Astrocyte (in vitro differentiated cells and primary cell): ENCODE measurements around the gene FEV. TPM values are rescaled to one million over a fixed set of nuclear protein-coding genes. Genes with fewer than 3 reads are reported as not detected.

Experiments used
- DNase-seq: peaks from one replicate; pipeline ENCODE4 v3.0.0-alpha.2; 2010; ENCODE audit warnings: low read depth
- FAIRE-seq: peaks from 2 replicates; lab custom pipeline; 2011; peaks lifted over from hg19 to GRCh38; lab: Jason Lieb, UNC
- H2AFZ ChIP-seq: 2 replicates; pipeline ENCODE4 v1.6.0; 2012; ENCODE audit warnings: low read depth, low read length, inconsistent platforms
- H3K27ac ChIP-seq: 2 replicates; pipeline ENCODE4 v1.5.1; 2011; ENCODE audit warnings: low read depth, low read length, inconsistent platforms
- H3K27me3 ChIP-seq: 2 replicates; pipeline ENCODE4 v1.6.0; 2011; ENCODE audit warnings: low read length, inconsistent platforms; ENCODE audit not compliant: insufficient read depth
- H3K36me3 ChIP-seq: 2 replicates; pipeline ENCODE4 v1.5.1; 2011; ENCODE audit warnings: low read length, inconsistent platforms; ENCODE audit not compliant: insufficient read depth
- H3K4me1 ChIP-seq: 2 replicates; pipeline ENCODE4 v1.5.1; 2011; ENCODE audit warnings: low read length, inconsistent platforms; ENCODE audit not compliant: insufficient read depth
- H3K4me2 ChIP-seq: 2 replicates; pipeline ENCODE4 v1.6.0; 2012; ENCODE audit warnings: low read length, inconsistent platforms
- H3K4me3 ChIP-seq: 2 replicates; pipeline ENCODE4 v1.5.1; 2011; ENCODE audit warnings: low read depth, mild to moderate bottlenecking, low read length, inconsistent platforms; ENCODE audit not compliant: insufficient read depth
- H3K79me2 ChIP-seq: 2 replicates; pipeline ENCODE4 v1.6.0; 2012; ENCODE audit warnings: mild to moderate bottlenecking, low read length, inconsistent platforms; ENCODE audit not compliant: insufficient read depth
- H3K9ac ChIP-seq: 2 replicates; pipeline ENCODE4 v1.6.0; 2012; ENCODE audit warnings: mild to moderate bottlenecking, low read length, inconsistent platforms
- H3K9me3 ChIP-seq: 2 replicates; pipeline ENCODE4 v1.5.1; 2012; ENCODE audit warnings: low read depth, mild to moderate bottlenecking, low read length, inconsistent platforms; ENCODE audit not compliant: insufficient read depth
- H4K20me1 ChIP-seq: 2 replicates; pipeline ENCODE4 v1.6.0; 2012; ENCODE audit warnings: low read length, inconsistent platforms; ENCODE audit not compliant: insufficient read depth
- H3K27ac Mint-ChIP-seq: one replicate; pipeline ENCODE4 v1.8.0; 2021; ENCODE audit warnings: mild to moderate bottlenecking, mixed read lengths; ENCODE audit not compliant: unreplicated experiment
- H3K27me3 Mint-ChIP-seq: one replicate; pipeline ENCODE4 v1.8.0; 2021; ENCODE audit warnings: low read depth, mixed read lengths; ENCODE audit not compliant: unreplicated experiment
- H3K36me3 Mint-ChIP-seq: one replicate; pipeline ENCODE4 v1.8.0; 2021; ENCODE audit warnings: low read depth, mixed read lengths; ENCODE audit not compliant: unreplicated experiment
- H3K4me1 Mint-ChIP-seq: one replicate; pipeline ENCODE4 v1.8.0; 2021; ENCODE audit warnings: low read depth, mixed read lengths; ENCODE audit not compliant: unreplicated experiment
- H3K4me3 Mint-ChIP-seq: one replicate; pipeline ENCODE4 v1.8.0; 2021; ENCODE audit warnings: mild to moderate bottlenecking, moderate library complexity, mixed read lengths; ENCODE audit not compliant: unreplicated experiment
- H3K9me3 Mint-ChIP-seq: one replicate; pipeline ENCODE4 v1.8.0; 2021; ENCODE audit warnings: mild to moderate bottlenecking, mixed read lengths; ENCODE audit not compliant: unreplicated experiment
- CTCF ChIP-seq: IDR thresholded peaks from 2 replicates; pipeline ENCODE4 v1.5.1; 2011; ENCODE audit warnings: low read depth, mild to moderate bottlenecking, inconsistent platforms, low read length, moderate library complexity; ENCODE audit not compliant: insufficient read depth
- EZH2 ChIP-seq: IDR thresholded peaks from 2 replicates; pipeline ENCODE4 v1.6.1; 2012; ENCODE audit warnings: mild to moderate bottlenecking, low read length, inconsistent platforms; ENCODE audit not compliant: insufficient read depth
- total RNA-seq: library from RNA; stranded (reverse); gene quantifications from 2 replicates; pipeline ENCODE4 v1.2.1, GENCODE V29; 2021

FEV gene
- total RNA-seq, 1 donor from 2014 or later = not detected

GRCh38 chr2:218982586-218983262, 2.3 kb downstream of the FEV start:
- Histone ChIP-seq H3K9ac (no peak overlapping the region), H3K36me3 (no peaks in the 10 kb centered on the region), H3K9me3 (peaks cover 6% of the 10 kb centered on the region), H2AFZ (no peak overlapping the region), H3K27me3 (peaks cover 72% of the 10 kb centered on the region), H3K4me2 (no peak overlapping the region), H3K79me2 (no peaks in the 10 kb centered on the region), H4K20me1 (peaks cover 10% of the 10 kb centered on the region), H3K4me3 (no peak overlapping the region), H3K4me1 (no peaks in the 10 kb centered on the region), H3K27ac (no peak overlapping the region)
- TF ChIP-seq EZH2 (no peak), CTCF (no peak)
- Mint-ChIP-seq H3K4me3 (no peak overlapping the region), H3K27ac (no peak overlapping the region), H3K27me3 (peaks cover 77% of the 10 kb centered on the region), H3K36me3 (peaks cover 3% of the 10 kb centered on the region), H3K9me3 (no peaks in the 10 kb centered on the region), H3K4me1 (peaks cover 4% of the 10 kb centered on the region)
- FAIRE-seq = no peak
- DNase-seq = no peak

- FAIRE-seq (no peak), DNase-seq (peak; percentile 6)
- Mint-ChIP-seq H3K27ac (no peak overlapping the region), H3K36me3 (peaks cover 2% of the 10 kb centered on the region), H3K4me3 (no peak overlapping the region), H3K9me3 (no peaks in the 10 kb centered on the region), H3K4me1 (peaks cover 4% of the 10 kb centered on the region), H3K27me3 (peaks cover 77% of the 10 kb centered on the region)
- Histone ChIP-seq H4K20me1 (peaks cover 10% of the 10 kb centered on the region), H3K36me3 (no peaks in the 10 kb centered on the region), H3K9me3 (peaks cover 6% of the 10 kb centered on the region), H3K9ac (no peak overlapping the region), H3K79me2 (no peaks in the 10 kb centered on the region), H3K4me2 (peak overlapping the region; percentile 55), H3K4me1 (no peaks in the 10 kb centered on the region), H3K27ac (no peak overlapping the region), H3K4me3 (no peak overlapping the region), H3K27me3 (peaks cover 72% of the 10 kb centered on the region), H2AFZ (no peak overlapping the region)
- TF ChIP-seq CTCF (no peak), EZH2 (peak; percentile 95)
Observed at GRCh38 chr2:218981881-218982585, 3.0 kb downstream of the FEV start.
